HepG2 (cell line): ENCODE data around the gene EHD1. TPM values are rescaled to one million over a fixed set of nuclear protein-coding genes. Genes with fewer than 3 reads are reported as not detected.
A peak's percentile ranks its signal among the peaks of the same experiment; 100 is the strongest.

ENCODE experiments used
- AGO2 ChIP-seq: fragments of 200-400 bp; formaldehyde crosslinking; optimal IDR thresholded peaks from 2 replicates; pipeline ENCODE3; 2017; ENCODE audit warnings: mild to moderate bottlenecking, low read depth, low read length, moderate library complexity
- ELF1 ChIP-seq: sonication (generic); formaldehyde crosslinking; IDR thresholded peaks from 2 replicates; pipeline ENCODE4 v1.4.0; 2020; ENCODE audit warnings: missing genetic modification reagents
- EP300 ChIP-seq, 3 experiments: sonication (generic) in 1 of 3; formaldehyde crosslinking in 1 of 3; IDR thresholded peaks; 2 replicates each; pipeline versions ENCODE4 v1.5.1 to v1.6.1; 2011 to 2020; ENCODE audit warnings: low read depth in 2 of 3, low read length in 2 of 3, borderline replicate concordance in 1 of 3, improper control_type of control experiment in 1 of 3, mild to moderate bottlenecking in 1 of 3, missing genetic modification reagents in 1 of 3, moderate library complexity in 1 of 3
- ESRRA ChIP-seq: sonication (generic); formaldehyde crosslinking; IDR thresholded peaks from 2 replicates; pipeline ENCODE4 v1.5.1; 2020; ENCODE audit warnings: mild to moderate bottlenecking, low read depth, missing genetic modification reagents
- KIAA2018 ChIP-seq: sonication (generic); formaldehyde crosslinking; IDR thresholded peaks from 2 replicates; pipeline ENCODE4 v1.5.0; 2020; ENCODE audit warnings: mild to moderate bottlenecking, missing genetic modification reagents, borderline replicate concordance
- KLF12 ChIP-seq: sonication (generic); formaldehyde crosslinking; IDR thresholded peaks from 2 replicates; pipeline ENCODE4 v1.4.0; 2020; ENCODE audit warnings: missing genetic modification reagents, borderline replicate concordance
- MAF1 ChIP-seq: sonication (generic); formaldehyde crosslinking; IDR thresholded peaks from 2 replicates; pipeline ENCODE4 v1.5.0; 2020; ENCODE audit warnings: missing genetic modification reagents, borderline replicate concordance
- MAFF ChIP-seq: IDR thresholded peaks from 2 replicates; pipeline ENCODE4 v1.6.1; 2011; ENCODE audit warnings: low read depth, low read length, improper control_type of control experiment
- MAX ChIP-seq: IDR thresholded peaks from 2 replicates; pipeline ENCODE4 v1.6.1; 2012; ENCODE audit warnings: inconsistent platforms
- NFYB ChIP-seq: sonication (generic); formaldehyde crosslinking; IDR thresholded peaks from 2 replicates; pipeline ENCODE4 v1.4.0; 2020; ENCODE audit warnings: missing genetic modification reagents
- PCBP2 ChIP-seq: fragments of 200-400 bp; formaldehyde crosslinking; optimal IDR thresholded peaks from 2 replicates; pipeline ENCODE3; 2018; ENCODE audit warnings: low read length, low read depth; ENCODE audit not compliant: poor library complexity, severe bottlenecking
- REL ChIP-seq: sonication (generic); formaldehyde crosslinking; conservative IDR thresholded peaks from 2 replicates; pipeline ENCODE4 v1.8.0; 2022; ENCODE audit warnings: mild to moderate bottlenecking, missing genetic modification reagents, moderate library complexity
- TSC22D2 ChIP-seq: sonication (generic); formaldehyde crosslinking; IDR thresholded peaks from 2 replicates; pipeline ENCODE4 v1.5.1; 2020; ENCODE audit warnings: missing genetic modification reagents, mild to moderate bottlenecking, borderline replicate concordance
- ZFP41 ChIP-seq: sonication (generic); formaldehyde crosslinking; IDR thresholded peaks from 2 replicates; pipeline ENCODE4 v1.4.0; 2020; ENCODE audit warnings: mild to moderate bottlenecking, missing genetic modification reagents, borderline replicate concordance
- ZMAT3 ChIP-seq: sonication (generic); formaldehyde crosslinking; conservative IDR thresholded peaks from 2 replicates; pipeline ENCODE4 v1.7.0; 2021; ENCODE audit warnings: missing genetic modification reagents
- ZNF160 ChIP-seq: sonication (generic); formaldehyde crosslinking; IDR thresholded peaks from 2 replicates; pipeline ENCODE4 v1.8.0; 2022; ENCODE audit warnings: mild to moderate bottlenecking, inconsistent platforms, missing genetic modification reagents
- ZNF704 ChIP-seq: sonication (generic); formaldehyde crosslinking; IDR thresholded peaks from 2 replicates; pipeline ENCODE4 v1.8.1; 2023; ENCODE audit warnings: mild to moderate bottlenecking, inconsistent platforms, moderate library complexity, missing genetic modification reagents, borderline replicate concordance
- ZNF776 ChIP-seq: sonication (generic); formaldehyde crosslinking; IDR thresholded peaks from 2 replicates; pipeline ENCODE4 v1.4.0; 2020; ENCODE audit warnings: mild to moderate bottlenecking, missing genetic modification reagents
- polyA plus RNA-seq, 8 experiments: library from polyadenylated mRNA; depleted of rRNA in 3 of 8; stranded (reverse) in 7 of 8; unstranded in 1 of 8; fragments of >200 nt; fragmentation: Illumina TruSeq in 4 of 8; extraction: Trizol in 4 of 8; gene quantifications; 2 replicates each; pipeline versions ENCODE4 v1.2.1 to v1.2.3, GENCODE V29; 2011 to 2016; ENCODE audit warnings: low read depth in 4 of 8, missing spikeins in 1 of 8, mixed read lengths in 1 of 8; ENCODE audit not compliant: insufficient read depth in 1 of 8
- total RNA-seq, 5 experiments: library from RNA; depleted of rRNA; stranded (reverse); fragments of >200 nt; fragmentation: Illumina TruSeq; extraction: Trizol; gene quantifications; 2 replicates each; pipeline ENCODE4 v1.2.3, GENCODE V29; 2016; ENCODE audit warnings: low read depth in 1 of 5

EHD1 gene
- total and polyA plus RNA-seq, 2 of the 13 experiments (the other 11 are each of a cell fraction or from before 2014, with no cell fraction given): 23.6 to 26.6 TPM

GRCh38 chr11:64885367-64886286 is 7.2 kb upstream of the EHD1 start (continued):
- peak in 1 of 2 experiments; percentile 53; a peak in 1 of 4 replicates for TF ChIP-seq EP300 (IDR thresholded peaks at IDR 0.05; ENCODE audit: low read depth in 2 of 2, low read length in 2 of 2)
- TF ChIP-seq EP300 (CRISPR knock-in tag; IDR thresholded peaks at IDR 0.05; ENCODE audit: borderline replicate concordance): no peak; the same call in 1 of the 2 replicates
- TF ChIP-seq ZNF776 (CRISPR knock-in tag): no peak
- TF ChIP-seq KLF12 (CRISPR knock-in tag): no peak
- TF ChIP-seq KIAA2018: no peak
- TF ChIP-seq ZMAT3 (CRISPR knock-in tag): peak; percentile 74; the same call in 1 of the 2 replicates
- no peak for TF ChIP-seq ZFP41 (CRISPR knock-in tag)
- no peak for TF ChIP-seq ZNF160
- no peak for TF ChIP-seq REL (CRISPR knock-in tag)
- TF ChIP-seq ELF1 (CRISPR knock-in tag): peak; percentile 59
- no peak for TF ChIP-seq ZNF704
- no peak for TF ChIP-seq TSC22D2
- no peak for TF ChIP-seq MAFF
- no peak for TF ChIP-seq NFYB (CRISPR knock-in tag)
- no peak for TF ChIP-seq PCBP2
- TF ChIP-seq AGO2: no peak
- peak; percentile 77 for TF ChIP-seq MAX
- TF ChIP-seq MAF1 (CRISPR knock-in tag): no peak
- TF ChIP-seq ESRRA (CRISPR knock-in tag): no peak
